Ureter (tissue), 1 donor: ENCODE data around the gene NR2F1. TPM values are rescaled to one million over a fixed set of nuclear protein-coding genes. Genes with fewer than 3 reads are reported as not detected.

Source experiments
- DNase-seq: peaks from one replicate; pipeline ENCODE4 v3.0.0-alpha.2; 2020; ENCODE audit warnings: low spot score
- total RNA-seq: library from RNA; stranded (reverse); gene quantifications from one replicate; pipeline ENCODE4 v1.2.4, GENCODE V29; 2023
- donor health status: DM: yes; HTN: yes; CAD: no.

The NR2F1 gene
- total RNA-seq, 1 donor from 2014 or later = 64.4 TPM

GRCh38 chr5:93577854-93578812 is 4.9 kb upstream of the NR2F1 start:
- no peak for DNase-seq

DNA sequence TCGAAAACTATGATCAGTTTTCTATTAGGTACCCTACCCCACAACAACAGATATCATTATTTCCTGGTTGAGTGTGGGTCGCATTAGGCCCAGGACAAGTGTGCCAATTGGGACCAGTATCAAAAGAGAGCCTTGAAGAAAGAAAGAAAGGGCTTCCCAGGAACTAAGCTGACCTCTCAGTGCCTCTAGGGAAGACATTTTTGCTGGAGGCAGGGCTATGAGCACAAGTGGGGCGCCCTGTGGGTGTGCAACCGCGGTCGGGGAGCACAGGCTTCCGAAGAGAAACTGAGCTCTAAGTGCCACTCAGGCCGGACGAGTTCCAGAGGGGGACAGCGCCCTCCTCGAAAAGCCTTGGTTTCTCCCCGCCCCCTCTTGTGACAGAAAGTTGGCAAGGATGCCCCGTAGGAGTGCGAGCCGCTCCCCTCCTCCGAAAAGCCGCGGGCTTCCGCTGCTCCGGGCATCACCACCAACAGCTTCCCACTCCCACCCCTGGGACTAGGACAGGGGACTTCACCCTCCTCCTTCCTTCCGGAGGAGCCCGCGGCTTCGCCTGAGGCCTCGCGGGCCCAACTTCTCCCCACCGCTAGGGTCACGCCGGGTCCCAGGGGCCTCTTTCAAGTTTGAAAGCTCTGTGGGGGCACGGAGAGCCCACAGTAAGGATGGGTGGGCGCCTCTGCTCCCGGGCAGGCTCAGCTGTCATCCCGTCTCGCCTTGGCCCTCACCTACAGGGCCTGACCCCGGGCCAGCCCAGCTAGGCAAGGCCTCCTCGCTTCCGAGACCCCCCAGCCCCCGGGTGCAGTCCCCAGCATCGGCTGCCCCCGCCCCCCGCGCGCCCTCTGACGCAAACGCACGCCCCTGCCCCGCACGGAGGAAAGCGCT is 4.0 kb upstream of the NR2F1 start:
- DNase-seq = peak; percentile 81

DNA sequence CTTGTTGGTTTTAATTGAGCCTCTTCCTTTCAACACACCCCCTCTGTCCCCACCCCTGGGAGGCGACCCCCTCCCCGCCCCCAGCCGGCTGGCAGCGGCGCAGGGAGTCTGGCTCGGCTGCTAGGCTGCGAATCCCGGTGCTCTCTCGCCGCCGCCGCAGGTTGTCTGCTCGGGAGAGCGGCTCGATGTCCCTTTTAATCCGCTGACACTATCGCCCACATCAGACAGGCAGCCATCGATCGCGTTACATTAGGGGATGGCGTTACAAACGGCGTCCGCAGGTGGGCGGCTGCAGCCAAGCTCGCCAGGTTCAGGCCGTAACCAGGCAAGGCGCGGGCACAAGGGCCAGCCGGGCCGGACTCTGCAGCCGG is 3.3 kb upstream of the NR2F1 start:
- no peak for DNase-seq

GRCh38 chr5:93580063-93580926 is 2.7 kb upstream of the NR2F1 start:
- no peak for DNase-seq

DNA sequence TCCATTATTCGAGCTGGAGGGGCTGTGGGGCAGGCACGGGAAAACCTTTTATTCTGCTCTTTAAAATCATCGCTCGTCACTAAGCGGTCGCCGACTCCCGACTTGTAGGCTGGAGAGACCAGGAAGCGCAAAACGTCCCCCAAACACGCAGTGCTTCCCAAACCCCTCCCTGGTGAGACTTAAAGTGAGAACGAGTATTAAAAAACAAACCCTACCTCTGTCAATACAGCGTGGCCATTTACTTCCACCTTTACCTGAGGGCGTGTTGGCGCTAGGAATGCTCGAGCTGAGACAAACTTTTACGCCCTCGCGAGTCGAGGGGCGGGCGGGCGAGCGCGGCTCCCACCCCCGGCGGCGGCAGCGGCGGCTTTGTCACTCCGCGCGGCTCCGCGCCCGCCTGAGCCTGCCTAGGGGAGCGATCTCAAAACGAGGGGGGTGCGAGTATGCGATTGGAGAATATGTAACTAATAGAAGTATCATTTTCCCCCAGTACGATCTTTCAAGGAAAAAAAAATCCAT is 2.0 kb upstream of the NR2F1 start, which contains the start of gene NR2F1-AS1:
Gene NR2F1-AS1, minus strand, starts transcription at position 293 of the 519 bp plus-strand sequence.
- DNase-seq = no peak

GRCh38 chr5:93582167-93582462 is 907 bp upstream of the NR2F1 start:
- no peak for DNase-seq

DNA sequence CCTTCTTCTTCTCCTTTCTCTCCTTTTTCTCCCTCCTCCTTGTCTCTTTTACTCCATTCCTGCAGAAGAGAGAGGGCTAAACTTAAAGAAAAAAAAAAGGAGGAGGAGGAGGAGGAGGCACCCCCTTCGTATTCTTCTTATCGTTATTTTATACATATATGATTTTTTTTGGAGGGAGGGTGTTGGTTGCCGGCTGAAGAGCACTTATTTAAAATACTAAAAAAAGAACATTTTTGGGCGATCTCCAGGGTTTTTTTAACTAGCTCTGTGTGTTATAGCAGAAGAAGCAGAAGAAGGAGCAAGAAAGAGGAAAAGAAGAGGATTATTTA is 381 bp downstream of the NR2F1 start:
- DNase-seq = no peak

DNA sequence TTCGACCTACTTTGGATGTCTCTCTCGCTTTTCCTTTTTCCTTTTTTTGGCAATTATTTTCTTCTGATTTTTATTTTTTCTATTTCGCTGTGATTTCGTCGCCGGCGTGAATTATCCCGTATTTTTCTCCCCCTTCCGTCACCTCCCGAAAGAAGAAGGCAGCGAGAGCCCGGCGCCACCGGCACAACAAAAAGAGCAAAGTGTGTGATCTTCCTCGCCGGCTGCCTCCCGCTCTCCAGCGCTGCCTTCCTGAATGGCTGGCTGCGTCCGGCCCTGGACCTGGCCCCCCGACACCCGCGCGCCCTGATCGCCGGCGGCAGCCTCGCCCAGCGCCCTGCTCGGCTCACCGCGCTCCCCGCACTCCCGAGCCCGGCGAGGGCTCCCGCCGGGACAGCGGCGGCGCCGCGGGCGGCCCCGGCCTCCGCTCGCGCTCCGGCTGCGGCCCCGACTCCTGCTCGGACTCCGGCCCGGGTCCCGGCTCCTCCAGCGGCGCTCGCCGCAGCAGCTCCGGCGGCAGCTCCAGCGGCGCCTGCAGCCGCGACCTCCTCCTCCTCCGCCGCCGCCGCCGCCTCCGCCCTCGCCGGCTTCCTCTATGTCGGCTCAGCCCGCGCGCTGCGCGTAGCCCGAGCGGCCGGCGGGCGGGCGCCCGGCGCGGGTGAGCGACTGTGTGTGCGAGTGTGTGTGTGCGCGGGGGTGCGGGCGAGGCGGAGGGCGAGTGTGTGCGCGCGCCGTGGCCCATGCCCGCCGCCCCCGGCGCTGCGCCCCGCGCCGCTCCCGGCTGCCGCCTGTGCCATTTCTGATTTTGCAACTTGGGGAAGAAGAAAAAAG is 960 bp downstream of the NR2F1 start:
- DNase-seq = no peak

DNA sequence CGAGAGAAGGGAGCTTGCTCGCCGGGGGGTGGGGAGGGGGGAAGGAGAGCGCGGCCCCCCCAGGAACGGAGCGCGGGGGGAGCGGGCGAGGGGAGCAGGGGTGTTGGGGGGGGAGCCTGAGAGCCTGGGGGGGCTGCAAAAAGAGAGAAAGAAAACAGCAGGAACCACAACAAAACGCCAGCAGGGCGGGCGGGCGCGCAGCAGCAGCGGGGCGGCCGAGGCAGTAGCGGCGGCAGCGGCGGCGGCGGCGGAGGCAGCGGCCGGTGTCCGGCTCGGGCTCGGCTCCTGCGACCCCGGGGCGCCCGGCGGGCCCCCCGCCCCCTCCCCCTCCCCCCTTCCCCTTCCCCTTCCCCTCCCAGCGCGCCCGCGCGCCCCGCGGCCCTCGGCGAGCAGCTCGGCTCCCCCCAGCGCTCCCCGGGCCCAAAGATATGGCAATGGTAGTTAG is 1.6 kb downstream of the NR2F1 start:
- DNase-seq = no peak

DNA sequence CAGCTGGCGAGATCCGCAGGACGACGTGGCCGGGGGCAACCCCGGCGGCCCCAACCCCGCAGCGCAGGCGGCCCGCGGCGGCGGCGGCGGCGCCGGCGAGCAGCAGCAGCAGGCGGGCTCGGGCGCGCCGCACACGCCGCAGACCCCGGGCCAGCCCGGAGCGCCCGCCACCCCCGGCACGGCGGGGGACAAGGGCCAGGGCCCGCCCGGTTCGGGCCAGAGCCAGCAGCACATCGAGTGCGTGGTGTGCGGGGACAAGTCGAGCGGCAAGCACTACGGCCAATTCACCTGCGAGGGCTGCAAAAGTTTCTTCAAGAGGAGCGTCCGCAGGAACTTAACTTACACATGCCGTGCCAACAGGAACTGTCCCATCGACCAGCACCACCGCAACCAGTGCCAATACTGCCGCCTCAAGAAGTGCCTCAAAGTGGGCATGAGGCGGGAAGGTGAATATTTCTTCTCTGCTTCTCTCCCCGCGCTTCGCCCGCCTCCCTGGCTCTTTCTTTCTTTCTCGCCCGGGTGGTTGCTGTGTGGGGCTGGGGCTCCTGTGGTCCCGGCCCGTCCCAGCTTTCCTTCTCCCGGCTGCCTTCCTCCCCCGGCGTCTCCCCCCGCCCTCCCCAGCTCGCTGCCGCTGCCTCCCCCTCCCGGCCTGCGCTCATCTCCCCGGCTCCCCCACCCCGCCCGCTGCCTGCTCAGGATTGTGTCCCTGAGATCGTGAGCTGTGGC is 2.2 kb downstream of the NR2F1 start:
- no peak for DNase-seq

DNA sequence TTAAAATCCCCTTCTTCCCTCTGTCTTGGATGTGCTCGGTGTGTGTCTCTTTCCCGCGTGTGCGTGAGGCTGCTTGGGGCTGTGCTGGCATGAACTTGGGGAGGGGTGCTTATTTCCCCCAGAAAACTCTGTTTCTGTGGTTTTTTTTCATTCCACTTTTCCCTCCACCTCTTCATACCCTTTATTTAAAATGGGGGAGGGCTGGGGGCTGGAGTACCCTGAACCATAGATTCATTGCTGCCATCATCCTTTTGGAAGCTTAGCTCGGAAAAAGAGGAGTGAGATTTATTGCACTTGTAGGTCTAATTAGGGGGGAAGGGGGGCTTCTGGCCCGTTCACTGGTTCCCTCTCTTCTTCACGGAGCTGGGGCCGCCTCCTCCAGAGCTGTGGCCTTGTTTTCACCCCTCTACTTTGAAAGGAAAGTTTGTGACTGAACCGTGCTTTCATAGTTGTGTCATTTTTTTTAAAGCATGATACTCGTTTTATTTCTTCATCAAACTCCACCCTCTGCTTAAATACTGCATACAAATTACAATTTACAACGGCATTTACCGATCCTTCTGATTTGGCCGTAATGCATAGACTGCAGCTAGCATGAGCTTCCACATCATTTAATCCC is 2.9 kb downstream of the NR2F1 start:
- DNase-seq = no peak

DNA sequence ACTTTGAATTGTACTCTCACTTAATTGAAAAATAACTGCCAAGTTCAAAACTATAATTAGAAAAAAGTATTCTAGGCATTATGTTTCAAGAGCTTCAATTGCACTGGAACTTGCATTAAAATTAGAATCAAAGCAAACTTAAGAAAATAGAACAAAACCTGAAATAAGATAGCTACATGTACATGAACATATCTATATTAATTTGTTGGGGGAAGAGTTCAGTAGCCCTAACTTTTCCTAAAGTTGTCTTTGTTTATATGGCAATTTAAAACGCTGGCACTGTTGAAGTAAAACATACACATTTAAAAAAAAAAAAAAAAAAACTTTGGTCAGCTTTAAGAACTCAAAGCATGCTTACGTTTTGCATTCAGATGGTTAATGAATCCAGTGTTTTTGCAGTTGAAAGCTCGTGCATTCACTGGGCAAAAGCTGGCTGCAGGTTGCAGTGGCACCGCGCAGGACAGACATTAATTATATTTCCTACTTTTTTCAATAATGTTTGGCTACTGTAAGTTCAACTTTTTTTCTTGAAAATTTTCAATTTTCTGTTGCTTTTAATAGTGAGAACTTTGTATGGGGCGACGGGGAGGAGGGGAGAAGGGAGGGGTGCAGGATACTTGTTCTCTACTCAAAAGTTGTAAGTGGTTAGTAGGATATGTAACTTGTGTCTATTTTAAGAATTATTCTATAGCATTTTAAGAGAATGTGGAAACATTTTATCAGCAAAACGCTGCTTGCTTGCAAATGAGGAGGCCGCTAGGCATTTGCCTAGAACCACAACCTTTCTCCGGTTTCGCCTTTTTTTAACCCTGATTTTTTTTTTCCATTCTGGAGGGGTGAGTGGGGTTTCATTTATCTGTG is 3.9 kb downstream of the NR2F1 start:
- no peak for DNase-seq

- DNase-seq = no peak
Measured at GRCh38 chr5:93587597-93588351, 4.8 kb downstream of the NR2F1 start.

GRCh38 chr5:93588352-93589151 is 5.5 kb downstream of the NR2F1 start:
- no peak for DNase-seq

DNA sequence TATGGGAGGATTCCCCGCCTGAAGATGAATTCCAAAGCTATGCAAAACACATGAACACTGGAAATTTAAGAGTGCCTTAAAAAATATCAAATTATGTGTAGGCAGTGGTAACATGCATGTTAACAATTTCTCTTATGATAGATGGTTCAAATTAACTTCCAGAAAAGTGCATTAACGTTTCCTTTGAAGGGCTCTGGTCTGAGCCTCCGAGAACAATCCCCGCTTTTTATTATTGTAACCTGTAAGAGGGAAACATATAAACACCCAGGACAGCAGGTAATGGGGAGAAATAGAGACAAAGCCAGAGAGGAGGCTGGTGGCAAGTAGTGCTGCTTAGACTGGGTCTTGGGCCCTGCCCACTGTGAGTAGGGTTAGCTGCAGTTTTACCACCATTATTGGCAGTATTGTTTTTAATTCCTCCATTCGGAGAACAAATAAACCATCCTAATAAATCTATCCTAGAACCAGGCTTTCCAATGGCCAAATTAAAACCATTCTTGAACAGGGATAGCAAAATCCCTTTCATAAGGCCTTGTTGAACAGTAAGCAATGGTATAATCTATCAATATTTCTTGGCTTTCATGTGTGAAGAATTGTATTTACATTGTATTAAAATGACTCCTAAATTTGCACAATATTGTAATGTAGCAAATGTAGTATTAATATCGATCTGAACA is 6.3 kb downstream of the NR2F1 start:
- no peak for DNase-seq

DNA sequence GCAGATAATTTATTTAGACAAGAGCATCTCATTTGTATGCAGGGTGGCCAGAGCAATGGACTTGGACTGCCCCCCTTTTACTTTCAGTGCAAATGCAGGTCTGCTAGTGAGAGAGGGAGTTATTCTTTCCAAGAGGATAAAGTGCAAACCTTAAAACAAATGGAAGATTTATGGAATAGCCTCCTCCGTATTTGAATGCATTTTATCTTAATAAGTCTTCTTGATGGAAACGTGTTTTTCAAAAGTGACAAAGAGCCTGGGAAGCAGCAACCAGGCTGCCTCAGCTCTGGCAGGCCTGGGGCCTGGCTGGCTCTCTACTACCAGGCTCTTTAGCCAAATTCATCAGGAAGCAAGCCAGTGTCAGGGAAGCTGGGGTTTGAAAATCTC is 6.8 kb downstream of the NR2F1 start:
- no peak for DNase-seq

DNA sequence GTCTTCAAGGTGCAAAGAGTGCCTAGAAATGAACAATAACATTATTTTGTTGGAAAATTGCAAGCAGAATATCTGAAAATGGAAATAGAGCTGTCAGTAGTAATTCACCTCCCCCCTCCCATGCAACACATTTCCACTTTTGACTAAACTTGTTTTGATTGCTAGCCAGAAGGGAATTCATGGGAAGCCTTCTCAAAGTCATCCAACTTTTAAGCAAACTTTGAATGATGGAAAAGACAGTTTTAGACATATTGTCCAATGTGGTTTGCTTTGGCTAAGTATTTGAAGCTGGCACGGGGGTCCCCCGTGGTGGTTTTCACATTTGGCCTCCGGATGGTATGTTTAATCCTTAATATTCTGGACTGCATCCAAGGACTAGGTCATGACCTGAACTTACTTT is 7.5 kb downstream of the NR2F1 start:
- DNase-seq = no peak
